ENCODE data around the gene NR4A2.
A peak's percentile ranks its signal among the peaks of the same experiment; 100 is the strongest.

Gene NR4A2

DNA sequence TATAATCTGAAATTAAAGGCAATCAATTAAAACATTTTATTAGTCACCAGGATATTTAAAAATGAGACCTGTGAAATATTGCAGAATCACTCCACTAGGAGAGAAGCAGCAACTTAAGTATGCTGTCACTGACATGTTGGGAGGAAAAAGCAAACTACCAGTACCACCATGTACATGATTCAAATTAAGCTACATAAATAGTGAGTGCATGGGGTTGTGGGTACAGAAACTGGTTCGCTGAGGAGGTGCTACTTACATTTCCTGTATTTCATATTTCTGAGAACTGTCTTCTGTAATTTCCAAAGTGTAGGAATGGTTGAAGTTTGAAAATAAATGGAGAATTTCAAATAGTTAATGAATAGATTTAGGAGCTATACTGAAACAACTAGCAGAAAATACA, 7.9 kb upstream of the NR4A2 start:
- DNase-seq (ENCODE audit: low read depth, low spot score): no peak

DNA sequence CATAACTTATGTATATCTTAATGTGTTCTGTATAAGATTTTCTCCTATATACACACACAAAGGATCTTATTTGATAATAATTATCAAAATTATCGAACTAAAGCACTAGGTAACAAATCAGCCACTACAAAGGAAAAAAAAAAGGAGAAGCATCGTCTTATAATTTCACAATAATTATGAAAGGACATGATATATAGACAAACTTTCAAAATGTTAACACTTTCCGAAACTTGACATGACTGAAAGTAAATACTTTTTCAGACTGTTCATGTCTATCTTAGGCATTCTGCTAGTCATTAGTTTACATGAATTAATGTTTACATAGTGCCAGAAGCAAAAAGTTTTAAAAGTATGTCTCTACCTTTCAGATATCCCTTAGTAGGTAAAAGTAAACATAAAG, 7.3 kb upstream of the NR4A2 start:
- DNase-seq (ENCODE audit: low read depth, low spot score): no peak

DNA sequence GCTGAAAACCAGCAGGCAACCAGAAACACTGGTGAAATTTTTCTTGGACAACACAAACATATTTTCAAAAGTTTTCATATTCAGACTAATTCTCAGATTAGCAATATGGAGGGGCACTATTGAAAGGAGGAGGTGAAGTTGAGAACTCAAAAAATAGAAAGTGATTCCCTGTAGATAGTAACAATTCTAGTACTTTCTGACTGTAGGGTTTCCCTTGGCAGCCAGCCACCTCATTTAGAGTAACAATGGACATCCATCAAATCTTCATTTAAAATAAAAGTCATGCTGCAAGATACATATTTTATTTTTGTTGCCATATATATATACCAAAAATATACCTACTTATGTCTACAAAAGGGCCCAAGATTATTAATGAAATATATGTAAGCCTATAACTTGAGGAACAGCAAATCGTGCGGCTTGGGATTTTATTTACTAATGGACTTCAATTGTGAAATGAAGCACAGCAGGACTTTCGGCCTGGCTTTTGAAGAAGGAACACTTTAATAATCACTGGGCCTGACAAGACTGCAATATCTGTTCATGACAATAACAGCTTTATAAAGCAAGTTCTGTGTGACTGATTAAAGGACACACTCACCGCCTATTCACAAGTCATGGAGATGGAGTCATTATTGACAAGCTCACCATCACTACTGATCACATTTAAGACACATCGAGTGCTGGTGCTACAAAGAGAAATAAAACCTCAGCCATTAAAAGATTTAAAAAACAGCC, 6.8 kb upstream of the NR4A2 start:
- DNase-seq (ENCODE audit: low read depth, low spot score): no peak

DNA sequence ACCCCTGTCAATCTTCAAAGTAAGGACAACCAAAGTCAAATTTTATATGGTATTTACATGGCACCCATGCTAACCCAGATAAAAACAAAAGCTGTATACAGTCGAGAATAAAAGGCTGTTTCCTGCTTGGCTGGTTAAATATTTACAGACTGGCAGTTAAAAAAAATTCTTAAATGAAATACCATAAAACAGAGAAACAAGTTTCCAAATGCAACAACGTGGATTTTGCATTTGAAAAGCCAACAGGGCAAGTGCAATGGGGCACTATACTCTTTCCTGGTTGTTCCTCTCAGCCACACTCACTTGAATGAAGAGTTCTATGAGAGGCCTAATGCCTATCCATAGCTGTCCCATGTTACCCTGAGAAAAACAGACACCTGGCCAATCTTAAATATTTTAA, 6.1 kb upstream of the NR4A2 start:
- no peak for DNase-seq (ENCODE audit: low read depth, low spot score)

DNA sequence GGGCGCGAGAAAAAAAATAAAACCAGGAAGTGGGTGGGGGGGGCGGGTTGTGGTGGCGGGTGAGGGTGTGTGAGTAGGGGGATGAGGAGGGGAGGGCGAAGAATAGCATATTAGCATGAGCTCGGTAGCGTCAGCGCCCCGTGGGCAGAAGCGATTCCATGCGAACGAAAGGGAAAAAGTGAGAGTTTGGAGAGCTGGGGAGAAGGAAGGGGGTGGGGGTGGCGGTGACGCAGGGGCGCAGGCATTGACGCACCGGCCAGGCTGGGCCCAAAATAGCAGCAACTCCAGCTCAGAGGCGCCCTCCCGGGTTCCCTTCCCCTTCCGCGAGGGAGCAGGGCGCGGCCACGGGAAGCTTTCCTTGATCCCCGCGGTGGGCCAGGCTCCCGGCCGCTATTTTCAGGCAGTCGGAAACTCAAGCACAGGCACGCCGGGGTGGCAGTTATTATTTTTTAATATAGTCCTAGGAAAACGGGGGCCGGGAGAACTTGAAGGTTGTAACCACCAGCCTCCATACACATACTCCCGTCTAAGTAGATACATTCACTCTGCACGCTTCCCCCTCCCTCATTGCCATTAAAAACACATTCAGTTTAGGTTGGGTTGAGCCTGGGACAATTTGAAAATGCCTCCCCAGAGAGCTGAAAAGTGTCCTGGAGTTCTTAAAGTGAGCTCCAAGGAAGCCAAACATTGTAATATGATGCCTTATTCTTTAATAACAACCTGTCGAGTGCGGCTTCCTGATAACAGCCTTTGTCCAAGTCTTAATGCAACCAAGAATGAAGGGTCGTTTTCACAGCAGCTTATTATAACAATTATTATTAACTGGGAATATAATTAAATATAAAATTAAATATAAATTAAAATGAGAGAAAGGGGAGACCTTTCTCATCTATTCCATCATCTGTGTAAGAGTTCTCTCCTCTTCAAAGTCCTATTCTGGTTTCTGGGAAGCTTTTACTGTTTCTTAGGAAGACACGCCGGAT, 2.3 kb upstream of the NR4A2 start:
- peak; percentile 95 for DNase-seq (ENCODE audit: low read depth, low spot score)

DNA sequence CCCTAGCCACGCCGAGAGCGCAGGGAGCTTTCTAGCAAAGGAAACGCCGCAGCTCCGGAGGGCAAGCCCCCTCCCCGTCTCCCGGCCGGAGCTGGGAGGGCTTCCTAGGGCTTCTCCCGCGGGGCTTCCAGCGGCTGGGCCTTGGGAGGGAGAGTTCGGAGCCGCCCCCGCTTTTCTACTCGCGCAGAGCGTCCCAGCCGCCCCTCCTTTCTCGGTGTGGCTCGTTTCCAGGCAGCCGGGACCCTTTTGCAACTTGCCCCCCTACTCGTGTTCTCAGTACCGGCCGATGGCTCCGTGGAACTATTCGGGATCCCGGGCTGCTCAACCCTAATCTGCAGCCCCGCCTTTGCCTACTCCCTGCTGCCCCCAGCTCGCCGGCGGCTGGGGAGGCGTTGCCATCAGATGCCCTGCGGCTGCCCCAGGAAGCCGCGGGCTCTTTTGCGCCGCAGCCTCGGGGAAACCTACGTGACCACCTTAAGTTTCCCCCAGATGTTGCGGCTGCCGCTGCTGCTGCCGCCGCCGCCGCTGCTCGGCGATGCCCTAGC, 1.5 kb upstream of the NR4A2 start:
- peak; percentile 80 for DNase-seq (ENCODE audit: low read depth, low spot score)

DNA sequence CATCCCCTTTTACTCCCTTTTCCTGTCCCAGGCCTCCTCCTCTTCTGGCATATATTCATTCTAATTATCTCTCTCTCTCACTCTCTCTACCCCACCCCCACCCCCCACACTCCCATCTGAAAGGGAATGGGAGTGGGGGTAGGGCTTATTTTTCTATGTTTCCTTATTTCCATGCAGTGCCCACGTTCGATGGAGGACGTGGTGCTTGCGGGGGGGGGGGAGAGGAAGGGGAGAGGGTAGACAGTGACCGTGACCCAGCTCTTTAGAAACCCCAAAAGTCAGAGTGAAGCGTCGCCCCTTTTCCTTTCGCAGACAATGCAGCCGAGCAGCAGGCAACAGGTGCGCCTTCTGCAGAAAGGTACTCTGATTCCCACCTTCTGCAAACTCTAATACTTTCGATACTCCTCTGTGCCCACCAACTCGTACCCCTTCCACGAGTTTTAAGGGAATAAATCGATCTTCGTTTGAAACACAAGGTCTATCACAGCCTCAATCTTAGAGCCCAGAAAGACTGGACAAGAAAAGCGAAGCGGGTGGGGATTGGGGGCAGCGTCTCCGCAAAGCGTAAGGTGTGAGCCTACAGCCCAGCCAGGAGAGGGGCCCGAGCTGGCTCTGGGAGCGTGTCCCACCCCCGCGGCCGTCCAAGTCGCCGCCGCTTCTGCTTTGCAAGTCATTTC, 891 bp upstream of the NR4A2 start:
- no peak for DNase-seq (ENCODE audit: low read depth, low spot score)

DNA sequence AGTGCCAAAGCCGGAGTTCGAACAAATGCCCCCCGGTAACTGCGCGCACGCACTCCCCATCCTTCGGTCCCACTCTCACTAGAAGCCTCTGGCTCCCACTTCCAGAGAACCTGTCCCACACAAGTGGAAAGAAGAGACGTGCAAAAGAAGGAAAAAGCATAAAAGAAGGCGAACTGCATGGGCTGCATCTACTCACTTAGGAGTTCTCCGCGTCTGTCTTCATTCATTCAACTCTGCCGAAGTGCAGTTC, 312 bp downstream of the NR4A2 start:
- DNase-seq (ENCODE audit: low read depth, low spot score): no peak

DNA sequence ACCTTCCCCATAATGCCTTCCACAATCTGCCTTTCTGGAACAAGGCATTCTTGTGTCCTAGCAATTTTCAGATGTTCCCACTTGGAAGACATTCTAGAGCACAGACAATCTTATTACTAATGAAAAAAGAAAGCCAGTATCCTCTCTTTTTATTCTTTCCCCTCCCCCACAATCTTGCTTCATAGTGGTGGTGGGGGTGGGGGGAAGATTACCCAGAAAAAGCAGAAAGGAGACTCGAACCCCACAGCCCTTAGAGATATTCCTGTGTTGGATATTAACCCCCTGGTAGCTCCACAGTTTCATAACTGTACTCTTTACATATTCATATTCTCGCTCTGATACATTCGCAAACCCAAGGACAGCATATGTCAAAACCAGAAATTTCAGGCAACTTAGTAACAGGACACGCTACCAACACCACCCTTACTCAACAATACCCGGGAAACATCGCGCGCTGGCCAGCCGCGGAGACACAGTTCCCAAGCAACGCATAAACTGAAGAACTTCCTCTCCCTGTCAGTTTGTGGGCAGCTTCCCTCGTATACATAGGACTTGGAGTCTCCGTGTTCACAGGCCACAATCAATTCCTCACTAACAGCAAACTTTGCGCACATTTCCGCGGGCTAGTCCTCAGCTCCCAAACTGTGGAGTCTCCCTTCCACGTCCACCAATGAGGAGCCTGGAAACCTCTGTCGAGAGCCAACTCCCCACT, 793 bp downstream of the NR4A2 start:
- peak; percentile 78 for DNase-seq (ENCODE audit: low read depth, low spot score)

DNA sequence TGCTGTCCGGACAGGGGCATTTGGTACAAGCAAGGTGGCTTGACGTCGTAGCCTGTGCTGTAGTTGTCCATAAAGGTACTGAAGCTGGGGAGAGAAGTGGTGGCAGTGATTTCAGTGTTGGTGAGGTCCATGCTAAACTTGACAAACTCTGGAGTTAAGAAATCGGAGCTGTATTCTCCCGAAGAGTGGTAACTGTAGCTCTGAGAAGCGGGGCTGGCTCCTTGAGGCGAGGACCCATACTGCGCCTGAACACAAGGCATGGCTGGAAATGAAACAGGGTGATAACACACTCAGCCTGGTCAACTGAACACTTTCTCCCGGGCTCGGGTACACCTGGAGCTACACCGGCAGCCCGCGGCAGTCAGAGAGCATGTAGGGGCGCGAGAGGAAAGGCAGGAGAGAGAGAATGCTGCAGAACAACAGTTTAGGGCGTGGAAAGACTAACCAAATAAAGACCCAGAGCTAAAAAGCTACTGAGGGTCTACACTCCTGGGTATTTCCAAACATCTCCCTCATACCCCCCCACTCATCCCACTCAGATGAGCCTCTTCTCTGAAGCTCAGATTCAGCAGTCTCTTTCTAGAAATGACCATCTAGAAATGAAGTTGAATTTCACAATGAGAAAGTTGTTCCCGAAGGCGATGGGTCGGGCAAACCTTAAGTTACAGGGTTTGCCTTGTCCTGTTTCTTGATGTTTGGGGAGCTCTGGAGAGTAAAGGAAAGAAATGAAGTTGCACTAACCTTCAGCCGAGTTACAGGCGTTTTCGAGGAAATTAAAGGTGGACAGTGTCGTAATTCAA, 2.4 kb downstream of the NR4A2 start:
- no peak for DNase-seq (ENCODE audit: low read depth, low spot score)

DNA sequence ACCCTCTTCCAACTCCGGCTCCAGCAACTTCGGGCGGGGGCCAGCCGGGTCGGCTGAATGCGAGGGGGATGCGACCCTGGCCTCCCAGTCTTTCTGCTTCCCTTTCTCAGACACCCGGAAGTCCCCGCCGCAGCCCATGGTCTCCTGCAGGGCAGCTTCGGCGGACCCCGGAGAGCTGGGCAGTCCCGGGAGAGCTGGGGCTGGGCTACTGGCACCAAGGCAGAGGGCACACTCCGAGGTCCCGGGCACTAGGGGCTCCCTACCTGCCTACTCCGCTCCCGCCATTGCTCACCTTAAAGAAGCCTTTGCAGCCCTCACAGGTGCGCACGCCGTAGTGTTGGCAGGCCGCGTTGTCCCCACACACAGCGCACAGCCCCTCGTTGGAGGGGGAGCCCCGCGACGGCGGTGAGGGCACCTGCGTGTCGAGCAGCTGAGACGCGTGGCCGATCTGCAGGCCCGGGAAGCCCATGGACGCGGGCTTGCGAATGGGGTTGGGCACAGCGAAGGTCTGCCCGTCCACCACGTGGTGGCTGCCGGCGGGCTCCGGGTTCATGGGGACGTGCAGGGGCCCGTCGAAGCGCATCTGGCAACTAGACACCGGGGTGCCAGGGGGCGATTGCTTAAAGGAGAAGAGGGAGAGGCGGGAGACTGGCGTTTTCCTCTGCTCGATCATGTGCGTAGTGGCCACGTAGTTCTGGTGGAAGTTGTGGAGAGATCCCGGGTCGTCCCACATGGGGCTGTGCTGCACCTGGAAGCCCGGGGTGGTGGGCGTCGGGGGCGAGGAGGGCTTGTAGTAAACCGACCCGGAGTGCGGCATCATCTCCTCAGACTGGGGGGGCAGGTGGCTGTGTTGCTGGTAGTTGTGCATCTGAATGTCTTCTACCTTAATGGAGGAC, 3.2 kb downstream of the NR4A2 start:
- no peak for DNase-seq (ENCODE audit: low read depth, low spot score)

DNA sequence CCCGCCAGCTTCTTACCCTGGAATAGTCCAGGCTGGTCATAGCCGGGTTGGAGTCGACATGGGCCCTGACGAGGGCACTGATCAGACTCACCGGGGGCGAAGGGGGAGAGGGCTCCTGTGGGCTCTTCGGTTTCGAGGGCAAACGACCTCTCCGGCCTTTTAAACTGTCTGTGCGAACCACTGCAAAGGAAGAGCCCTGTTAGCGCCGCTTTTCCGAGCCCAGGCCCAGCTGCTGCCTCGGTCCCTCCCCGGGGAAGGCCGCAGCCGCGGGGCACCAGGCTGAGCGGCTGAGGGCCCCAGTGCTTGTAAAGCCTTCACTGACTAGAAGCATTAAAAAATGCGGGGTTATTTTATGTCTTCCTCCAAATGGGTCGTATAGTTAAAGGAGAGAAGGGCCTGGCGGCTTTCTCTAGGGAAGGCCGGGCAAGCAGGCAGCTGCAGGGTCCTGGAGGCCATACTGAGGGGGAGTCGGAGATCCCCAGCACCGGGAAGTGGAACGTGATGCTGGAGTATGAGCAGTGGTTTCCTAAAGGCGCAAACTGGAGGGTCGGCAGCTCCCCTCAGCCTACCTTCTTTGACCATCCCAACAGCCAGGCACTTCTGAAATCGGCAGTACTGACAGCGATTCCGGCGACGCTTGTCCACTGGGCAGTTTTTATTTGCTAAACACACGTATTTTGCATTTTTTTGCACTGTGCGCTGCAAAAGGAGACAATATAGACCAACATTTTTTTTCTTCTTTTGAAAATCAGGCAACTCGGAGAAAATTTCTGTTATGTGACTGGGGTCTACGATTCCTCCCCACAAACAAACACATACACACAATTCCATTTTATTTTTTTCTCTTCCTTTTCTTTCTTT, 4.5 kb downstream of the NR4A2 start:
- DNase-seq (ENCODE audit: low read depth, low spot score): no peak

DNA sequence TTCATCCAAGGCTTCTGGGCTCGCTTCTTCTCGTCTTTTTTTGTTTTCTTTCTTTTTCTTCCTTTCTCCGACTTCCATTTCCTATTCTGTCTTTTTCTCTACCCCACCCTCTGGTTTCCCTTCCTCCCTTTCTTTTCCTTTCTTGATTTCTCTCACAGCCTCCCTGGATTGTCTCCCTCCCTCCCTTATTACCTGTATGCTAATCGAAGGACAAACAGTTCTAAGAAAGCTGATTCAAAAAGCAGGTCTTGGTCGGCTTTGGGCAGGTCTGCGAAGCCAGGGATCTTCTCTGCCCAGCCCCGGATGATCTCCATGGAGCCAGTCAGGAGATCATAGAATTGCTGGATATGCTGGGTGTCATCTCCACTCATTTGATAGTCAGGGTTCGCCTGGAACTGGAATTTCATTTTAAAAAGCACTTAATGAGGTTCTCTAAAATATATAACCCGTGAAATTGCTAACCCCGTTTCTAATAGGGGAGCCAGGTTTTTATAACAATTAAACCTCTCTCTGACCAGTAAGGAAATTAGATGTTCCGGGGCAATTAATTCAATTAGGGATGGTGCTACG, 5.9 kb downstream of the NR4A2 start:
- no peak for DNase-seq (ENCODE audit: low read depth, low spot score)

DNA sequence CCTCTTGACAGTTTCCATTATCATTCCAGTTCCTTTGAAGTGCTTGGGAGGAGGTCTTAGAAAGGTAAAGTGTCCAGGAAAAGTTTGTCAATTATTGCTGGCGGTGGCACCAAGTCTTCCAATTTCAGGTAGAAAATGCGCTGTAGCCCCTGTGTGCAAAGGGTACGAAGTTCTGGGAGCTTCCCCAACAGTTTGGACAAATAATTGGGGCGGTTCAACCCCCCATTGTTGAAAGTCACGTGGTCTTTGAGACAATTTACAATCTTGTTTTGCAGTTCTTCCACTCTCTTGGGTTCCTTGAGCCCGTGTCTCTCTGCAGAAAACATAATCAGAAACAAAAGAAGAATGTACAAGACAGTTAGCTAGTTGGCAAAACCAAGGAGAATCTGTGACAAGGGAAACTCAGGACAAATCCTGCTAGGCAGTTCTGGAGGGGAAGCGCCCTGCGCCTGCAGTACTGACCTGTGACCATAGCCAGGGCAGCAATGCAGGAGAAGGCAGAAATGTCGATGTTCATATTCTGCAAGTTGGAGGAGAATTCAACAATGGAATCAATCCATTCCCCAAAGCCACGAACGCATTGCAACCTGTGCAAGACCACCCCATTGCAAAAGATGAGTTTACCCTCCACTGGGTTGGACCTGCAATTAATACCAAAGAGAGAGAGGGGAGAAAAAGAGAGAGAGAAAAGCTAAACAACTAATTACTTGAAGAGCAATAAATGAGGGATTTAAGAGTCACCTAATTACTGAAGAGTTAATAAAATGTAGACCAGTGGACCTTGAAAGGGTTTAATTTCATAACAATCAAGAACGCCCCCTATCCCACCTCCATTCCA, 6.6 kb downstream of the NR4A2 start:
- no peak for DNase-seq (ENCODE audit: low read depth, low spot score)

DNA sequence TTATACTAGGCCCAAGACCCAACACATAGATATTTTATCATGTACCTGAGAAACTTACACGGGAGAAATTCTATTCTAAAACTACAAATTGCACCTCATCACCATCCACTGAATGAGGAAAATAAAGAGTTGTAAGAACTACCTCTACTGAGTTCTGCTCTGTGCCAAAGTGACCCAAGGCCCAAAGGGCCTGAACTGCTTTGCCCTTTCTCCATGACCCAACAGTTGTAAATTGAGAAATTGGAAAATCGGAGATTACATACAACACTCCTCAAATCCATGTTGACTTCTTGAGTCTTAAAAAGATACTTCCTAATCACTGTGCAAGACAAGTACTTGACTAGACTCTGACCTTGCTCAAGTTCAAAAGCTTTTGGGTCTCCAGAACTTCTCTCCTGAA, 8.8 kb downstream of the NR4A2 start:
- no peak for DNase-seq (ENCODE audit: low read depth, low spot score)

DNA sequence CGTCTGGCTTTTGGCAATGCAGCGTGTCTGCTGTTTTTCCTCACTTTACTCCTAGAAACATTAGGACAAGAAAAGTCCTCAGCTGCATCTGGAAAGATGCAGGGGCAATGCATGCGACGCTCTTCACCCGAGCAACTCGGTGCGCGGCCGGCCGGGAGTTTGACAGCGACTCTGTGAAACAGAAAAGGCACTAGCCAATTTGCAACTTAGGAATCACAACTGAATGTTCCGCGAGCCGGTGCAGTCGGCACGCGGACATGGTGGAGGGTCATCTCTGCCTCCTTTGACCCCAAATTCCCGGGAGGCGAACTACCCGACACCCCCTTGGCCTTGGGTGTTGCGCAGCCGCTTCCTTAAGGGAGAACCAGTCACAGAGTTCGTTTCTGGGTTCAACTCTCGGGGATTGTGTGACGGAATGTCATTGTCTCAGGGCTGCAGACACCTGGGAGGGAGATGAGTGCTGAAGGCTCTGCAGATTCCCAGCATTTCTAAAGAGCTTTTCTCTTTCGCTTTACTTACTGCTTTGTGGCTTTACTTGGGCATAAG, 9.8 kb downstream of the NR4A2 start:
- peak; percentile 34 for DNase-seq (ENCODE audit: low read depth, low spot score)

DNA sequence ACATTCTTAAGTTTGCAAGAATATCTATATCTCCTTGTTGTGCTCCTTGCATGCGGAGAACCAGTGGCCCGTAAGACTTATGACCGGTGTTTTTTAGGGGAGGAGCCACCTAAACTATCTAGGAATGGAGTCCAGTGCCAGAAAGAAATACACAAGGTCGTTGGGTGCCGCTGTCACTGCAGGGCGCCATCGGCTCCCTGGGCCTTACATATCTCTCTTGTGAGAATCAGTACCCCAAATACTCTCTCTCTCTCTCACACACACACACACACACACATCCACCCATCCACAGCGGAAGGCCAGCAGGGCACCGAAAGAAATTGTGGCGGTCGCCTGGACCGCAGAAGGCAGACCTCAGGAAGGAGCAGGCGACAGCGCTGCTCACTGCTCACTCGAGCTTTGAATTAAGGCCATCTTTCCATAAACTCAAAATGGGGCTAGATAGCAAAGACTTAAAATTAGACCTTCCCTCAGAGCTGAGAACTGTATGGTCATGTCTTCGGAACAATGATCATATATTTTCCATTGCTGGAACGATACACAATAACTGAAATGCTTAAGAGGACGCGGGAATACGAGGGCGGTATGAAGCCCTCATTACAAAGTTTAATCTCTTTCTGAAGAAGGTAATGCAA, 10.4 kb downstream of the NR4A2 start:
- DNase-seq (ENCODE audit: low read depth, low spot score): peak; percentile 32
